Ishikawa (cell line): Measurements from ENCODE around the gene FAM174C.

Experiments used
- CEBPB ChIP-seq: IDR thresholded peaks from 2 replicates; pipeline ENCODE4 v1.6.1; 2012
- CREB1 ChIP-seq: IDR thresholded peaks from 2 replicates; pipeline ENCODE4 v1.6.1; 2012; ENCODE audit warnings: low read depth
- EP300 ChIP-seq: IDR thresholded peaks from 2 replicates; pipeline ENCODE4 v1.6.1; 2012; ENCODE audit warnings: borderline replicate concordance
- MAX ChIP-seq: IDR thresholded peaks from 2 replicates; pipeline ENCODE4 v1.6.1; 2012
- NFIC ChIP-seq: IDR thresholded peaks from 2 replicates; pipeline ENCODE4 v1.6.1; 2012
- RAD21 ChIP-seq: IDR thresholded peaks from 2 replicates; pipeline ENCODE4 v1.6.1; 2012; ENCODE audit warnings: low read depth
- TAF1 ChIP-seq: IDR thresholded peaks from 2 replicates; pipeline ENCODE4 v1.6.1; 2012; ENCODE audit warnings: low read depth, mild to moderate bottlenecking
- TCF12 ChIP-seq: IDR thresholded peaks from 2 replicates; pipeline ENCODE4 v1.6.1; 2012; ENCODE audit warnings: low read depth
- TEAD4 ChIP-seq: IDR thresholded peaks from 2 replicates; pipeline ENCODE4 v1.6.1; 2012
- USF1 ChIP-seq: IDR thresholded peaks from 2 replicates; pipeline ENCODE4 v1.6.1; 2012
- YY1 ChIP-seq: IDR thresholded peaks from 2 replicates; pipeline ENCODE4 v1.6.1; 2012; ENCODE audit warnings: low read depth
- TF ChIP-seq, protein P1 (sequence below): IDR thresholded peaks from 2 replicates; pipeline ENCODE4 v1.6.1; 2012; ENCODE audit warnings: low read depth, mild to moderate bottlenecking

GRCh38 chr19:1281569-1282287 lies 6.4 kb downstream of the FAM174C start:
- TF ChIP-seq CEBPB: no peak
- no peak for TF ChIP-seq NFIC
- no peak for TF ChIP-seq CREB1
- no peak for TF ChIP-seq TCF12
- no peak for TF ChIP-seq EP300
- TF ChIP-seq MAX: no peak
- no peak for TF ChIP-seq RAD21
- no peak for TF ChIP-seq TAF1
- no peak for TF ChIP-seq TEAD4
- TF ChIP-seq, protein P1, sequence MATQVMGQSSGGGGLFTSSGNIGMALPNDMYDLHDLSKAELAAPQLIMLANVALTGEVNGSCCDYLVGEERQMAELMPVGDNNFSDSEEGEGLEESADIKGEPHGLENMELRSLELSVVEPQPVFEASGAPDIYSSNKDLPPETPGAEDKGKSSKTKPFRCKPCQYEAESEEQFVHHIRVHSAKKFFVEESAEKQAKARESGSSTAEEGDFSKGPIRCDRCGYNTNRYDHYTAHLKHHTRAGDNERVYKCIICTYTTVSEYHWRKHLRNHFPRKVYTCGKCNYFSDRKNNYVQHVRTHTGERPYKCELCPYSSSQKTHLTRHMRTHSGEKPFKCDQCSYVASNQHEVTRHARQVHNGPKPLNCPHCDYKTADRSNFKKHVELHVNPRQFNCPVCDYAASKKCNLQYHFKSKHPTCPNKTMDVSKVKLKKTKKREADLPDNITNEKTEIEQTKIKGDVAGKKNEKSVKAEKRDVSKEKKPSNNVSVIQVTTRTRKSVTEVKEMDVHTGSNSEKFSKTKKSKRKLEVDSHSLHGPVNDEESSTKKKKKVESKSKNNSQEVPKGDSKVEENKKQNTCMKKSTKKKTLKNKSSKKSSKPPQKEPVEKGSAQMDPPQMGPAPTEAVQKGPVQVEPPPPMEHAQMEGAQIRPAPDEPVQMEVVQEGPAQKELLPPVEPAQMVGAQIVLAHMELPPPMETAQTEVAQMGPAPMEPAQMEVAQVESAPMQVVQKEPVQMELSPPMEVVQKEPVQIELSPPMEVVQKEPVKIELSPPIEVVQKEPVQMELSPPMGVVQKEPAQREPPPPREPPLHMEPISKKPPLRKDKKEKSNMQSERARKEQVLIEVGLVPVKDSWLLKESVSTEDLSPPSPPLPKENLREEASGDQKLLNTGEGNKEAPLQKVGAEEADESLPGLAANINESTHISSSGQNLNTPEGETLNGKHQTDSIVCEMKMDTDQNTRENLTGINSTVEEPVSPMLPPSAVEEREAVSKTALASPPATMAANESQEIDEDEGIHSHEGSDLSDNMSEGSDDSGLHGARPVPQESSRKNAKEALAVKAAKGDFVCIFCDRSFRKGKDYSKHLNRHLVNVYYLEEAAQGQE: no peak
- TF ChIP-seq USF1: no peak
- no peak for TF ChIP-seq YY1
